Measurements from ENCODE around the gene EBF4. TPM values are rescaled to one million over a fixed set of nuclear protein-coding genes. Genes with fewer than 3 reads are reported as not detected.

EBF4 gene
- total and polyA plus RNA-seq, 2 of the 8 experiments (the other 6 are each of a cell fraction or from before 2014, with no cell fraction given): 1.2 to 2.9 TPM

GRCh38 chr20:2657674-2658073 is 34.9 kb upstream of the EBF4 start:
- no peak overlapping the region for H3K14ac ChIP-seq (ENCODE audit: insufficient read length)
- H3K9me3 ChIP-seq (ENCODE audit: insufficient read depth in 2 of 2, low read depth in 1 of 2, low read length in 1 of 2): no peaks in the 10 kb centered on the region
- no peak overlapping the region for H2BK15ac ChIP-seq (ENCODE audit: low read length)
- H2AFZ ChIP-seq (ENCODE audit: low read length): no peak overlapping the region
- peaks cover 40 to 47% of the 10 kb centered on the region in 2 experiments for H4K20me1 ChIP-seq (replicated peaks in 1 of 2; ENCODE audit: control insufficient read depth in 1 of 2, insufficient read depth in 2 of 2, low read length in 2 of 2)
- ChIA-PET POLR2A (ENCODE audit: partially characterized antibody) (interaction anchor here (1.3 to 28.5 kb wide), 5 partner anchors 8 to 187 kb away, joined by 4 to 463 read pairs (median 18); partner anchors contain the start of genes IDH3B, NOP56 and SNRPB), CTCF (ENCODE audit: partially characterized antibody) (interaction anchor here (0.6 to 2.1 kb wide), 3 partner anchors 30 to 641 kb away, joined by 3 to 5 read pairs (median 3); no protein-coding TSS in a partner anchor)
- FAIRE-seq: no peak
- H2AK5ac ChIP-seq (ENCODE audit: low read depth, low read length): no peak overlapping the region
- H3K4me2 ChIP-seq (ENCODE audit: insufficient read depth in 1 of 2, low read depth in 2 of 2, low read length in 2 of 2): no peak overlapping the region
- H3K79me1 ChIP-seq (ENCODE audit: low read depth, low read length): peaks cover 9% of the 10 kb centered on the region
- H2BK20ac ChIP-seq (ENCODE audit: low read length): no peak overlapping the region
- DNase-seq (ENCODE audit: low read depth in 1 of 2, low spot score in 2 of 2): no peak
- peaks cover 19 to 32% of the 10 kb centered on the region in 2 experiments for H3K79me2 ChIP-seq (ENCODE audit: control insufficient read depth in 1 of 2, insufficient read depth in 2 of 2, low read length in 2 of 2)
- no peak overlapping the region for H2BK12ac ChIP-seq (ENCODE audit: low read depth, low read length)
- H3K27me3 ChIP-seq (replicated peaks in 1 of 4; ENCODE audit: control insufficient read depth in 3 of 4, extremely low read depth in 1 of 4, insufficient read depth in 3 of 4, low read length in 3 of 4): no peaks in the 10 kb centered on the region
- H3K4me1 ChIP-seq (replicated peaks in 1 of 4; ENCODE audit: control insufficient read depth in 3 of 4, insufficient read depth in 4 of 4, low read length in 3 of 4): peaks cover 0 to 5% (median 3%) of the 10 kb centered on the region in 4 experiments; a peak in 5 of 7 replicates
- H3K23me2 ChIP-seq (ENCODE audit: low read depth, low read length): peaks cover 10% of the 10 kb centered on the region
- H4K5ac ChIP-seq (ENCODE audit: insufficient read length, low read depth, low read length): no peak overlapping the region
- H4K8ac ChIP-seq (ENCODE audit: extremely low read depth, insufficient read depth, low read length): no peak overlapping the region
- H4K91ac ChIP-seq (replicated peaks; ENCODE audit: insufficient read length, low read length): no peak overlapping the region
- no peak overlapping the region for H3K56ac ChIP-seq (replicated peaks; ENCODE audit: insufficient read length, low read depth, low read length)
- no peak overlapping the region for H3K4me3 ChIP-seq (ENCODE audit: extremely low read depth in 1 of 4, insufficient read depth in 2 of 4, low read depth in 3 of 4, low read length in 4 of 4)
- no peak overlapping the region for H3K27ac ChIP-seq (ENCODE audit: low read depth, low read length)
- H3K4ac ChIP-seq (replicated peaks; ENCODE audit: insufficient read length, low read depth, low read length): no peak overlapping the region
- no peak overlapping the region for H3K18ac ChIP-seq (ENCODE audit: extremely low read depth, low read length)
- peaks cover 41 to 91% (median 69%) of the 10 kb centered on the region in 4 experiments for H3K36me3 ChIP-seq (ENCODE audit: control insufficient read depth in 2 of 4, insufficient read depth in 4 of 4, low read length in 3 of 4)
- WGBS, 2 experiments (ENCODE audit: extremely low coverage in 1 of 2, insufficient coverage in 1 of 2, insufficient read length in 1 of 2, insufficient replicate concordance in 2 of 2, low coverage in 1 of 2, low lambda C conversion rate in 2 of 2, missing lambda C conversion rate in 1 of 2): 95% methylated on average over 5 of the region's 5 CpGs; no CpG with 5 or more reads in 1 of the 2 experiments
- H2BK120ac ChIP-seq (replicated peaks; ENCODE audit: low read depth, low read length): no peak overlapping the region
- H3K23ac ChIP-seq (ENCODE audit: insufficient read length): no peak overlapping the region
- no peak overlapping the region for H2BK5ac ChIP-seq (ENCODE audit: low read depth, low read length)
- no peak overlapping the region for H3K9ac ChIP-seq (replicated peaks in 1 of 4; ENCODE audit: extremely low read depth in 1 of 4, low read depth in 3 of 4, low read length in 3 of 4)
- no peak for TF ChIP-seq CBX5 (IDR thresholded peaks at IDR 0.05; ENCODE audit: low read depth, low read length)
- no peak for TF ChIP-seq CHD1 (IDR thresholded peaks at IDR 0.05; ENCODE audit: low read depth, low read length)
- TF ChIP-seq RBBP5 (IDR thresholded peaks at IDR 0.05; ENCODE audit: borderline replicate concordance, low read depth, low read length): no peak
- TF ChIP-seq RAD21 (IDR thresholded peaks at IDR 0.05 in 1 of 2, conservative IDR thresholded peaks at IDR 0.05 in 1 of 2; ENCODE audit: low read depth in 2 of 2, low read length in 2 of 2): no peak
- no peak for TF ChIP-seq SP4 (IDR thresholded peaks at IDR 0.05; ENCODE audit: low read length)
- no peak for TF ChIP-seq SIN3A (conservative IDR thresholded peaks at IDR 0.05 in 1 of 2, IDR thresholded peaks at IDR 0.05 in 1 of 2; ENCODE audit: low read depth in 1 of 2, low read length in 2 of 2)
- no peak for TF ChIP-seq SIX5 (IDR thresholded peaks at IDR 0.05; ENCODE audit: low read depth, low read length)
- no peak for TF ChIP-seq CREB1 (IDR thresholded peaks at IDR 0.05)
- no peak for TF ChIP-seq TBP (IDR thresholded peaks at IDR 0.05; ENCODE audit: low read depth, low read length)

Data from H1 (cell line).